ENCODE results near the gene SPATA2. TPM values are rescaled to one million over a fixed set of nuclear protein-coding genes. Genes with fewer than 3 reads are reported as not detected.

The SPATA2 gene
- total and polyA plus RNA-seq, 2 of the 13 experiments (the other 11 are each of a cell fraction or from before 2014, with no cell fraction given): 3.2 to 8.7 TPM

DNA sequence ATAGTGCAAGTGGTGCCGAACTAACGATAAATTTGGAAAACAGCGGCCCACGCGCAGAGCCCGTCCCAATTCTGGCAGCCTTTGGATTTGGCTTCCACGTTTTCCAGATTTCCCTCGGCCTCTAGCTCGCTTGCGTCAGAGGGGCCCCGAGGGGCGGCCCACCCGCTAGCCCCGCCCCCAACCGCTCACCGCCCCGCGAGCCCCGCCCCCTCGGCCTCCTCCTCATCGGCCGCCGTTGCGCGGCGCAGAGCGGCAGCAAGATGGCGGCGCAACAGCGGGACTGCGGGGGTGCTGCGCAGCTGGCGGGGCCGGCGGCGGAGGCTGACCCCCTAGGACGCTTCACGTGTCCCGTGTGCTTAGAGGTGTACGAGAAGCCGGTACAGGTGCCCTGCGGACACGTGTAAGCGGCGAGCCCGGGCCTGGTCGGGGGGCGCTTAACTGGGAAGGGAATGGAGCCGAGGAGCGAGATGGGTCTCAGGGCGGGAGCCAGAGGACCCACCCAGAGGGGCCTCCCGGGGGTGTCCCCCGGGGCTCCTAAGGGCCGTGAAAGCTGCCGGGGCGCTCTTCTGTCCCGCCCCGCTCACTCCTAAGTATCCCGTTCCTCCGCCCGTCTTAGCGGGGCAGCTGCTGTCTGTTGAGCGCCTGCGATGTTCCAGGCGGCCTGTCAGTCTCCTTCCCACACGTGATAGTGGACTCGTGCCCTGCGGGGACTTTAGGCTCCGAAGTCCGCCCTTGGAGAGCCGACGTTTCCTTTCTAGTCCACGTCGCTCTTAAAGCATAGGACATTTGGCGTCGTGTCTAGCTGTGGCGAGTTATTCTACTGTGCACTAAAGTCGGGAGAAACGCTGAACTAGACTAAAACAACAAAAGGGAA is 21.1 kb upstream of the SPATA2 start, which contains the start of gene RNF114 (continued):
- TF ChIP-seq, protein P1, sequence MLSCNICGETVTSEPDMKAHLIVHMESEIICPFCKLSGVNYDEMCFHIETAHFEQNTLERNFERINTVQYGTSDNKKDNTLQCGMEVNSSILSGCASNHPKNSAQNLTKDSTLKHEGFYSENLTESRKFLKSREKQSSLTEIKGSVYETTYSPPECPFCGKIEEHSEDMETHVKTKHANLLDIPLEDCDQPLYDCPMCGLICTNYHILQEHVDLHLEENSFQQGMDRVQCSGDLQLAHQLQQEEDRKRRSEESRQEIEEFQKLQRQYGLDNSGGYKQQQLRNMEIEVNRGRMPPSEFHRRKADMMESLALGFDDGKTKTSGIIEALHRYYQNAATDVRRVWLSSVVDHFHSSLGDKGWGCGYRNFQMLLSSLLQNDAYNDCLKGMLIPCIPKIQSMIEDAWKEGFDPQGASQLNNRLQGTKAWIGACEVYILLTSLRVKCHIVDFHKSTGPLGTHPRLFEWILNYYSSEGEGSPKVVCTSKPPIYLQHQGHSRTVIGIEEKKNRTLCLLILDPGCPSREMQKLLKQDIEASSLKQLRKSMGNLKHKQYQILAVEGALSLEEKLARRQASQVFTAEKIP (CRISPR knock-in tag; IDR thresholded peaks at IDR 0.05; ENCODE audit: borderline replicate concordance): no peak
- no peak; the same call in 1 of the 2 replicates for TF ChIP-seq ZNF354B (CRISPR knock-in tag; IDR thresholded peaks at IDR 0.05)
- TF ChIP-seq ZNF709 (CRISPR knock-in tag; IDR thresholded peaks at IDR 0.05): peak; percentile 65
- TF ChIP-seq, protein P2, sequence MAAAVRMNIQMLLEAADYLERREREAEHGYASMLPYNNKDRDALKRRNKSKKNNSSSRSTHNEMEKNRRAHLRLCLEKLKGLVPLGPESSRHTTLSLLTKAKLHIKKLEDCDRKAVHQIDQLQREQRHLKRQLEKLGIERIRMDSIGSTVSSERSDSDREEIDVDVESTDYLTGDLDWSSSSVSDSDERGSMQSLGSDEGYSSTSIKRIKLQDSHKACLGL (CRISPR knock-in tag; IDR thresholded peaks at IDR 0.05): peak; percentile 76; the same call in 1 of the 2 replicates
- no peak for TF ChIP-seq ZMYM2 (CRISPR knock-in tag; IDR thresholded peaks at IDR 0.05)
- no peak for TF ChIP-seq MTF2 (CRISPR knock-in tag; IDR thresholded peaks at IDR 0.05; ENCODE audit: borderline replicate concordance)
- TF ChIP-seq MAFF (IDR thresholded peaks at IDR 0.05; ENCODE audit: low read depth, low read length): no peak
- peak; percentile 85; the same call in 1 of the 2 replicates for TF ChIP-seq REPIN1 (CRISPR knock-in tag; IDR thresholded peaks at IDR 0.05; ENCODE audit: borderline replicate concordance, low read depth)
- TF ChIP-seq SOX13 (IDR thresholded peaks at IDR 0.05): no peak
- TF ChIP-seq SOX13 (CRISPR knock-in tag; conservative IDR thresholded peaks at IDR 0.05 in 1 of 2, IDR thresholded peaks at IDR 0.05 in 1 of 2): peak in 1 of 2 experiments; percentile 45; a peak in 1 of 4 replicates
- TF ChIP-seq, protein P3, sequence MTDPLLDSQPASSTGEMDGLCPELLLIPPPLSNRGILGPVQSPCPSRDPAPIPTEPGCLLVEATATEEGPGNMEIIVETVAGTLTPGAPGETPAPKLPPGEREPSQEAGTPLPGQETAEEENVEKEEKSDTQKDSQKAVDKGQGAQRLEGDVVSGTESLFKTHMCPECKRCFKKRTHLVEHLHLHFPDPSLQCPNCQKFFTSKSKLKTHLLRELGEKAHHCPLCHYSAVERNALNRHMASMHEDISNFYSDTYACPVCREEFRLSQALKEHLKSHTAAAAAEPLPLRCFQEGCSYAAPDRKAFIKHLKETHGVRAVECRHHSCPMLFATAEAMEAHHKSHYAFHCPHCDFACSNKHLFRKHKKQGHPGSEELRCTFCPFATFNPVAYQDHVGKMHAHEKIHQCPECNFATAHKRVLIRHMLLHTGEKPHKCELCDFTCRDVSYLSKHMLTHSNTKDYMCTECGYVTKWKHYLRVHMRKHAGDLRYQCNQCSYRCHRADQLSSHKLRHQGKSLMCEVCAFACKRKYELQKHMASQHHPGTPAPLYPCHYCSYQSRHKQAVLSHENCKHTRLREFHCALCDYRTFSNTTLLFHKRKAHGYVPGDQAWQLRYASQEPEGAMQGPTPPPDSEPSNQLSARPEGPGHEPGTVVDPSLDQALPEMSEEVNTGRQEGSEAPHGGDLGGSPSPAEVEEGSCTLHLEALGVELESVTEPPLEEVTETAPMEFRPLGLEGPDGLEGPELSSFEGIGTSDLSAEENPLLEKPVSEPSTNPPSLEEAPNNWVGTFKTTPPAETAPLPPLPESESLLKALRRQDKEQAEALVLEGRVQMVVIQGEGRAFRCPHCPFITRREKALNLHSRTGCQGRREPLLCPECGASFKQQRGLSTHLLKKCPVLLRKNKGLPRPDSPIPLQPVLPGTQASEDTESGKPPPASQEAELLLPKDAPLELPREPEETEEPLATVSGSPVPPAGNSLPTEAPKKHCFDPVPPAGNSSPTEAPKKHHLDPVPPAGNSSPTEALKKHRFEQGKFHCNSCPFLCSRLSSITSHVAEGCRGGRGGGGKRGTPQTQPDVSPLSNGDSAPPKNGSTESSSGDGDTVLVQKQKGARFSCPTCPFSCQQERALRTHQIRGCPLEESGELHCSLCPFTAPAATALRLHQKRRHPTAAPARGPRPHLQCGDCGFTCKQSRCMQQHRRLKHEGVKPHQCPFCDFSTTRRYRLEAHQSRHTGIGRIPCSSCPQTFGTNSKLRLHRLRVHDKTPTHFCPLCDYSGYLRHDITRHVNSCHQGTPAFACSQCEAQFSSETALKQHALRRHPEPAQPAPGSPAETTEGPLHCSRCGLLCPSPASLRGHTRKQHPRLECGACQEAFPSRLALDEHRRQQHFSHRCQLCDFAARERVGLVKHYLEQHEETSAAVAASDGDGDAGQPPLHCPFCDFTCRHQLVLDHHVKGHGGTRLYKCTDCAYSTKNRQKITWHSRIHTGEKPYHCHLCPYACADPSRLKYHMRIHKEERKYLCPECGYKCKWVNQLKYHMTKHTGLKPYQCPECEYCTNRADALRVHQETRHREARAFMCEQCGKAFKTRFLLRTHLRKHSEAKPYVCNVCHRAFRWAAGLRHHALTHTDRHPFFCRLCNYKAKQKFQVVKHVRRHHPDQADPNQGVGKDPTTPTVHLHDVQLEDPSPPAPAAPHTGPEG (CRISPR knock-in tag; IDR thresholded peaks at IDR 0.05): no peak
- peak; percentile 79 for TF ChIP-seq GABPB1 (CRISPR knock-in tag; IDR thresholded peaks at IDR 0.05)
- TF ChIP-seq, protein P4, sequence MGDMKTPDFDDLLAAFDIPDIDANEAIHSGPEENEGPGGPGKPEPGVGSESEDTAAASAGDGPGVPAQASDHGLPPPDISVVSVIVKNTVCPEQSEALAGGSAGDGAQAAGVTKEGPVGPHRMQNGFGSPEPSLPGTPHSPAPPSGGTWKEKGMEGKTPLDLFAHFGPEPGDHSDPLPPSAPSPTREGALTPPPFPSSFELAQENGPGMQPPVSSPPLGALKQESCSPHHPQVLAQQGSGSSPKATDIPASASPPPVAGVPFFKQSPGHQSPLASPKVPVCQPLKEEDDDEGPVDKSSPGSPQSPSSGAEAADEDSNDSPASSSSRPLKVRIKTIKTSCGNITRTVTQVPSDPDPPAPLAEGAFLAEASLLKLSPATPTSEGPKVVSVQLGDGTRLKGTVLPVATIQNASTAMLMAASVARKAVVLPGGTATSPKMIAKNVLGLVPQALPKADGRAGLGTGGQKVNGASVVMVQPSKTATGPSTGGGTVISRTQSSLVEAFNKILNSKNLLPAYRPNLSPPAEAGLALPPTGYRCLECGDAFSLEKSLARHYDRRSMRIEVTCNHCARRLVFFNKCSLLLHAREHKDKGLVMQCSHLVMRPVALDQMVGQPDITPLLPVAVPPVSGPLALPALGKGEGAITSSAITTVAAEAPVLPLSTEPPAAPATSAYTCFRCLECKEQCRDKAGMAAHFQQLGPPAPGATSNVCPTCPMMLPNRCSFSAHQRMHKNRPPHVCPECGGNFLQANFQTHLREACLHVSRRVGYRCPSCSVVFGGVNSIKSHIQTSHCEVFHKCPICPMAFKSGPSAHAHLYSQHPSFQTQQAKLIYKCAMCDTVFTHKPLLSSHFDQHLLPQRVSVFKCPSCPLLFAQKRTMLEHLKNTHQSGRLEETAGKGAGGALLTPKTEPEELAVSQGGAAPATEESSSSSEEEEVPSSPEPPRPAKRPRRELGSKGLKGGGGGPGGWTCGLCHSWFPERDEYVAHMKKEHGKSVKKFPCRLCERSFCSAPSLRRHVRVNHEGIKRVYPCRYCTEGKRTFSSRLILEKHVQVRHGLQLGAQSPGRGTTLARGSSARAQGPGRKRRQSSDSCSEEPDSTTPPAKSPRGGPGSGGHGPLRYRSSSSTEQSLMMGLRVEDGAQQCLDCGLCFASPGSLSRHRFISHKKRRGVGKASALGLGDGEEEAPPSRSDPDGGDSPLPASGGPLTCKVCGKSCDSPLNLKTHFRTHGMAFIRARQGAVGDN (CRISPR knock-in tag; IDR thresholded peaks at IDR 0.05): peak; percentile 91
- peak; percentile 65 for TF ChIP-seq TARDBP (CRISPR knock-in tag; IDR thresholded peaks at IDR 0.05)
- TF ChIP-seq NR2F1 (CRISPR knock-in tag; IDR thresholded peaks at IDR 0.05): no peak
- TF ChIP-seq ZNF20 (CRISPR knock-in tag; IDR thresholded peaks at IDR 0.05): no peak; the same call in 1 of the 2 replicates

Measured in HepG2 (cell line).